DMS114 treated with DMSO at 0.1 percent for 48 hours (cell line): ENCODE measurements around the gene METTL17.

Experiments
- DNase-seq: peaks from one replicate; lab custom pipeline; 2025; ENCODE audit not compliant: unreplicated experiment; lab: John Stamatoyannopoulos, UW

The METTL17 gene

DNA sequence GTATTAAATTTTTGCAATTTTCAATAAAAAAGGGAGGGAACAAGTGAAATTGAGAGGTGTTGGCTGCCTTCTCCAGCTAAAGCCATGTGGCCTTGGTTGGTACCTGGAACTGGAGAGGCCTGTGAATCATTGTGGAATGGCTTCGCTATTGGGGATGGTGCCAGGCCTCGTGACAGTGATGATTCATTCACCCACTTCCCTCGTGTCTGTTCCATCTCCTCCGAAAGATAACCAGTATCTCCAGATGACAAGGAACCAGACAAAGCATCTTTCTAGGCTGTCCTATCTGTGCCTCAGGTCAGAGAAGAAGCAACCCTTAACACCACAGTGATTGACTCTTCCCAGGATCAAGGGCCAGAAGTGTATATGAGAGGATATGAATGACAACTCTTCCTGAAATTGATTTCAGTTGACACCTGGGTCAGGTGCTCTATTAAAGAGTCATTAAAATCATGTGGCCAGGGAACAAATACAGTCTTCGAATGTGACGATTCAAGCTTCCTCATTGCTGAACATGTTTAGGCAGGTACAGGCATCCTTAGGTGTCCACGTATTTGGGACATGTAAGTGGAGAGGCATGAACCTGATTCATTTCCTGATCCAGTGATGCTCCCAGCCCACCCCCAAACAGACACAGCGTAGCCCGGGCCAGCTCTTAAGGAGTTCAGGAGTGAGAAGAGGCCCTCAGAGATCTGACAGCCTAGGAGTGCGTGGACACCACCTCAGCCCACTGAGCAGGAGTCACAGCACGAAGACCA is 52.1 kb downstream of the METTL17 start, which contains the start of gene RNASE7:
Gene RNASE7 (plus strand): TSS at position 687 of the 758 bp plus-strand sequence. CDS start 631 bp downstream, outside the sequence.
- no peak for DNase-seq

DNA sequence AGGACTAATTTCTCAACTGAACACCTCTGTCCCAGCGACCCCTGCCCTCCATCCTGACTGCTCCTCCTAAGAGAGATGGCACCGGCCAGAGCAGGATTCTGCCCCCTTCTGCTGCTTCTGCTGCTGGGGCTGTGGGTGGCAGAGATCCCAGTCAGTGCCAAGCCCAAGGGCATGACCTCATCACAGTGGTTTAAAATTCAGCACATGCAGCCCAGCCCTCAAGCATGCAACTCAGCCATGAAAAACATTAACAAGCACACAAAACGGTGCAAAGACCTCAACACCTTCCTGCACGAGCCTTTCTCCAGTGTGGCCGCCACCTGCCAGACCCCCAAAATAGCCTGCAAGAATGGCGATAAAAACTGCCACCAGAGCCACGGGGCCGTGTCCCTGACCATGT is 53.1 kb downstream of the METTL17 start:
- no peak for DNase-seq

DNA sequence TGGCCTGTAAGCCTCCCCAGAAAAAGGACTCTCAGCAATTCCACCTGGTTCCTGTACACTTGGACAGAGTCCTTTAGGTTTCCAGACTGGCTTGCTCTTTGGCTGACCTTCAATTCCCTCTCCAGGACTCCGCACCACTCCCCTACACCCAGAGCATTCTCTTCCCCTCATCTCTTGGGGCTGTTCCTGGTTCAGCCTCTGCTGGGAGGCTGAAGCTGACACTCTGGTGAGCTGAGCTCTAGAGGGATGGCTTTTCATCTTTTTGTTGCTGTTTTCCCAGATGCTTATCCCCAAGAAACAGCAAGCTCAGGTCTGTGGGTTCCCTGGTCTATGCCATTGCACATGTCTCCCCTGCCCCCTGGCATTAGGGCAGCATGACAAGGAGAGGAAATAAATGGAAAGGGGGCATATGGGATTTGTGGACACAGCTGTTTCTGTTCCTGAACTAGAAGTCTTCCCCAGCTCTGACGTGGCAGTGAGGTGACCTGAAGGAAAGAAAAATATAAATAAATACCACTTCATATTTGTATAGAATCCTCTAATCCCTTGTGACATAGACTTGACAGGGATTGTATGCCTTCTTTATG is 53.7 kb downstream of the METTL17 start:
- no peak for DNase-seq

DNA sequence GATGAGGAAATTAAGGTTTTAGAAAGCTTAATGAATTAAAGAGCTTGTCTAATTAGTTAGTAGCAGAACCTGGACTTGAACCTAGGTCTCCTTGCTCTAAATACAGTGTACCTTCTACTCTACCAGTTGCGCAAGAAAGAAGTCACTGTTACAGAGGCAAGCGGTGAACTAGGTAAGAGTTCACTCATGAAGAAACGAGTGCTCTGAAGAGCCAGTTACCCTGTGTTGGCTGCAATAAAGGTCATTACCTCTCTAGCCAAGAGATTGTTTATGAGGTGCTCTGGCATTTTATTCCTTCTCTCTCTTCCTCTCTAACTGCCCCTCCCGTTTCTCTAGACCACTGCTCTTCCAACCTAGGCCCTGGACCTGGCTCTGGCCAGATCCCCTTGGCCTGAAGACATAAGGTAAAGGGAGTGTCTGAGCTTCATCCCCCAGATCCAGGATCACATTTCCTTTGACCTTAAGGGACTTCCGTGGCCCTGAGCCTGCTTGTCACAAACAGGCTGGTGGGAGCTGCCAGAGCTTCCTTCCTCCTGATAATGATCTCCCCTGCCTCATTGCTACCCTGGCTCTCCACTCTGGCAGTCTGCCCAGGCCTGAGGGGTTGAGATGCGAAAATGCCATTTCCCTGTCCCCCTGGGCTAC is 54.3 kb downstream of the METTL17 start:
- no peak for DNase-seq
